Measurements from ENCODE around the gene PTPRA. TPM values are rescaled to one million over a fixed set of nuclear protein-coding genes. Genes with fewer than 3 reads are reported as not detected.

PTPRA gene
- total and polyA plus RNA-seq, 2 of the 13 experiments (the other 11 are each of a cell fraction or from before 2014, with no cell fraction given), result 47.2 to 127 TPM

DNA sequence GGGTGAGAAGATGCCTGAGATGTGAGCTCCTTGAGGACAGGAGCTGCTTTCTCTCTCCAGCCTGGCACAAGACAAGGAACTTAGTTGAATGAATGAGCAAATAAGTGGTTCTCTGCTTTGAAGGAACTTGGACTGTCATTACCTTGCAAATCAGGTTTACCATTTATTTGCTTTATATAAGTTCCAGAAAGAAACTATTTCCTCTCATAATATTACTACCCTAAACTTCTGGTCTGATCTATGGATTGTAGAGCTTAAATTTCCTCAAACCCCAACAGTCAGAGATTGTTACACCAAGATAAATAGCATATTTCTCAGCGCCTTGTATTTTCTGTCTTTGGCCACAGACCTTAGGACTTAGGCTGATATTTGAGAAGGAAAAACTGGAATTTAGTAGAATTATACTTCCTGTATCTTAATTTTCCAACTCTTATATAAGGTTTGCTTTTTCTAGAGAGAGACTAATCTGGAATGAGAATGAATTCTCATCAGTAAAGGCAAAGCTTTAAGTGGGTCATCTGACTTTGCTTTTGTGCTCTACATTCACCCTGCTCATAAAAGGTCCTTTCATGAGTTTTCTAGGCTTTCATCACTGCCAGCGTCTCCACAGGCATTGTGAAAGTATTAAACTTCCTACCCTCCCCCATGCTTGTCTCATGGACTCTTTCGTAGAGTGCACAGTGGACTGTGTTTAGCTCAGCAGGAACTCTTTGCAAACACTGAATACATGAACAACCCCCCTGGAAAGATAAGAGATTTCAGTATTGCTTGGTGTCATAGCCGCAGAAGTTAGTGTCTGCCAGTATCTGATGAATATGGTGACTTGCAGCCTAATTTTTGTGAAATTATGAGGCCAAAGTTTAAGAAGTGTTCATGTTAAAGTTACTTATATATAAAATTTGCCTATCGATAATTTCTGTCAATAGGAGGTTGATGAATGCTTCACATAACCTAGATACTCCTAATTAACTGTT, 74.0 kb downstream of the PTPRA start (continued):
- TF ChIP-seq, protein P1, sequence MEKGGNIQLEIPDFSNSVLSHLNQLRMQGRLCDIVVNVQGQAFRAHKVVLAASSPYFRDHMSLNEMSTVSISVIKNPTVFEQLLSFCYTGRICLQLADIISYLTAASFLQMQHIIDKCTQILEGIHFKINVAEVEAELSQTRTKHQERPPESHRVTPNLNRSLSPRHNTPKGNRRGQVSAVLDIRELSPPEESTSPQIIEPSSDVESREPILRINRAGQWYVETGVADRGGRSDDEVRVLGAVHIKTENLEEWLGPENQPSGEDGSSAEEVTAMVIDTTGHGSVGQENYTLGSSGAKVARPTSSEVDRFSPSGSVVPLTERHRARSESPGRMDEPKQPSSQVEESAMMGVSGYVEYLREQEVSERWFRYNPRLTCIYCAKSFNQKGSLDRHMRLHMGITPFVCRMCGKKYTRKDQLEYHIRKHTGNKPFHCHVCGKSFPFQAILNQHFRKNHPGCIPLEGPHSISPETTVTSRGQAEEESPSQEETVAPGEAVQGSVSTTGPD (CRISPR knock-in tag; IDR thresholded peaks at IDR 0.05), result no peak
- TF ChIP-seq NRL (CRISPR knock-in tag; IDR thresholded peaks at IDR 0.05; ENCODE audit: borderline replicate concordance) (no peak), ZNF614 (CRISPR knock-in tag; IDR thresholded peaks at IDR 0.05; ENCODE audit: borderline replicate concordance) (peak; percentile 100), CREM (IDR thresholded peaks at IDR 0.05) (peak; percentile 85), CREM (CRISPR knock-in tag; IDR thresholded peaks at IDR 0.05) (no peak), SIX4 (CRISPR knock-in tag; IDR thresholded peaks at IDR 0.05) (peak; percentile 74; the same call in 1 of the 2 replicates), DMAP1 (CRISPR knock-in tag; IDR thresholded peaks at IDR 0.05) (peak; percentile 90), ELF1 (CRISPR knock-in tag; IDR thresholded peaks at IDR 0.05) (peak; percentile 64), TOPORS (CRISPR knock-in tag; IDR thresholded peaks at IDR 0.05) (peak; percentile 83), KMT2B (CRISPR knock-in tag; IDR thresholded peaks at IDR 0.05) (peak; percentile 89), ZNF10 (CRISPR knock-in tag; IDR thresholded peaks at IDR 0.05; ENCODE audit: borderline replicate concordance, low read depth) (no peak), ZNF850 (CRISPR knock-in tag; conservative IDR thresholded peaks at IDR 0.05) (no peak), KDM5A (IDR thresholded peaks at IDR 0.05; ENCODE audit: borderline replicate concordance, low read length) (peak; percentile 38; the same call in 1 of the 2 replicates), ZNF678 (CRISPR knock-in tag; IDR thresholded peaks at IDR 0.05) (no peak), ZNF883 (CRISPR knock-in tag; IDR thresholded peaks at IDR 0.05; ENCODE audit: not compliant biosample characterization) (no peak), ZMYM4 (CRISPR knock-in tag; IDR thresholded peaks at IDR 0.05) (peak; percentile 86), FOXK1 (CRISPR knock-in tag; IDR thresholded peaks at IDR 0.05; ENCODE audit: borderline replicate concordance, low read depth) (peak; percentile 90; the same call in 1 of the 2 replicates), JUN (CRISPR knock-in tag; IDR thresholded peaks at IDR 0.05) (no peak), HNRNPK (IDR thresholded peaks at IDR 0.05; ENCODE audit: low read depth, low read length, poor library complexity, severe bottlenecking) (no peak), JARID2 (CRISPR knock-in tag; IDR thresholded peaks at IDR 0.05; ENCODE audit: insufficient replicate concordance) (no peak)
- TF ChIP-seq, protein P2, sequence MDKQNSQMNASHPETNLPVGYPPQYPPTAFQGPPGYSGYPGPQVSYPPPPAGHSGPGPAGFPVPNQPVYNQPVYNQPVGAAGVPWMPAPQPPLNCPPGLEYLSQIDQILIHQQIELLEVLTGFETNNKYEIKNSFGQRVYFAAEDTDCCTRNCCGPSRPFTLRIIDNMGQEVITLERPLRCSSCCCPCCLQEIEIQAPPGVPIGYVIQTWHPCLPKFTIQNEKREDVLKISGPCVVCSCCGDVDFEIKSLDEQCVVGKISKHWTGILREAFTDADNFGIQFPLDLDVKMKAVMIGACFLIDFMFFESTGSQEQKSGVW (CRISPR knock-in tag; IDR thresholded peaks at IDR 0.05; ENCODE audit: borderline replicate concordance), result no peak
- TF ChIP-seq, protein P3, sequence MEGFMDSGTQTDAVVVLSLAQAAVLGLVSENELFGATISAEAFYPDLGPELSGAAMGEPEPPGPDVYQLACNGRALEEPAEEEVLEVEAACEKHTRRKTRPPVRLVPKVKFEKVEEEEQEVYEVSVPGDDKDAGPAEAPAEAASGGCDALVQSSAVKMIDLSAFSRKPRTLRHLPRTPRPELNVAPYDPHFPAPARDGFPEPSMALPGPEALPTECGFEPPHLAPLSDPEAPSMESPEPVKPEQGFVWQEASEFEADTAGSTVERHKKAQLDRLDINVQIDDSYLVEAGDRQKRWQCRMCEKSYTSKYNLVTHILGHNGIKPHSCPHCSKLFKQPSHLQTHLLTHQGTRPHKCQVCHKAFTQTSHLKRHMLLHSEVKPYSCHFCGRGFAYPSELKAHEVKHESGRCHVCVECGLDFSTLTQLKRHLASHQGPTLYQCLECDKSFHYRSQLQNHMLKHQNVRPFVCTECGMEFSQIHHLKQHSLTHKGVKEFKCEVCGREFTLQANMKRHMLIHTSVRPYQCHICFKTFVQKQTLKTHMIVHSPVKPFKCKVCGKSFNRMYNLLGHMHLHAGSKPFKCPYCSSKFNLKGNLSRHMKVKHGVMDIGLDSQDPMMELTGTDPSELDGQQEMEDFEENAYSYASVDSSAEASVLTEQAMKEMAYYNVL (CRISPR knock-in tag; IDR thresholded peaks at IDR 0.05; ENCODE audit: borderline replicate concordance), result peak; percentile 93
- TF ChIP-seq, protein P4, sequence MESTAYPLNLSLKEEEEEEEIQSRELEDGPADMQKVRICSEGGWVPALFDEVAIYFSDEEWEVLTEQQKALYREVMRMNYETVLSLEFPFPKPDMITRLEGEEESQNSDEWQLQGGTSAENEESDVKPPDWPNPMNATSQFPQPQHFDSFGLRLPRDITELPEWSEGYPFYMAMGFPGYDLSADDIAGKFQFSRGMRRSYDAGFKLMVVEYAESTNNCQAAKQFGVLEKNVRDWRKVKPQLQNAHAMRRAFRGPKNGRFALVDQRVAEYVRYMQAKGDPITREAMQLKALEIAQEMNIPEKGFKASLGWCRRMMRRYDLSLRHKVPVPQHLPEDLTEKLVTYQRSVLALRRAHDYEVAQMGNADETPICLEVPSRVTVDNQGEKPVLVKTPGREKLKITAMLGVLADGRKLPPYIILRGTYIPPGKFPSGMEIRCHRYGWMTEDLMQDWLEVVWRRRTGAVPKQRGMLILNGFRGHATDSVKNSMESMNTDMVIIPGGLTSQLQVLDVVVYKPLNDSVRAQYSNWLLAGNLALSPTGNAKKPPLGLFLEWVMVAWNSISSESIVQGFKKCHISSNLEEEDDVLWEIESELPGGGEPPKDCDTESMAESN (CRISPR knock-in tag; conservative IDR thresholded peaks at IDR 0.05), result no peak; the same call in 1 of the 2 replicates
